OCI-LY1 (cell line): ENCODE measurements around the gene DSC2.

Experiments
- H2AFZ ChIP-seq: fragments of 200-600 bp; sonication (generic), shearing (Covaris generic); 2 replicates; pipeline ENCODE4 v1.6.0; 2014; ENCODE audit warnings: antibody characterized with exemption, mild to moderate bottlenecking, low read length
- H3F3A ChIP-seq: fragments of 200-600 bp; sonication (generic), shearing (Covaris generic); 2 replicates; pipeline ENCODE4 v1.6.0; 2014; ENCODE audit warnings: mild to moderate bottlenecking, antibody characterized with exemption, low read length, moderate library complexity; ENCODE audit not compliant: insufficient read depth
- H3K27ac ChIP-seq: fragments of 200-600 bp; sonication (generic); 2 replicates; pipeline ENCODE4 v1.5.1; 2014; ENCODE audit warnings: low read length, mixed run types, mild to moderate bottlenecking, low read depth; ENCODE audit not compliant: poor library complexity, severe bottlenecking
- H3K27me3 ChIP-seq: fragments of 200-600 bp; sonication (generic); 2 replicates; pipeline ENCODE4 v1.6.0; 2014; ENCODE audit warnings: antibody characterized with exemption, mild to moderate bottlenecking, low read length, moderate library complexity; ENCODE audit not compliant: insufficient read depth
- H3K36me3 ChIP-seq: fragments of 200-600 bp; sonication (generic); 2 replicates; pipeline ENCODE4 v1.6.1; 2014; ENCODE audit warnings: mild to moderate bottlenecking, antibody characterized with exemption, low read length, moderate library complexity, mixed read lengths; ENCODE audit not compliant: insufficient read depth
- H3K4me1 ChIP-seq: fragments of 200-600 bp; sonication (generic); 2 replicates; pipeline ENCODE4 v1.5.1; 2014; ENCODE audit warnings: mild to moderate bottlenecking, low read length, moderate library complexity; ENCODE audit not compliant: insufficient read depth, severe bottlenecking
- H3K4me2 ChIP-seq: fragments of 200-600 bp; sonication (generic), shearing (Covaris generic); 2 replicates; pipeline ENCODE4 v1.6.1; 2014; ENCODE audit warnings: low read length
- H3K4me3 ChIP-seq: fragments of 200-600 bp; sonication (generic); 2 replicates; pipeline ENCODE4 v1.5.1; 2014; ENCODE audit warnings: low read length, low read depth, mild to moderate bottlenecking, mixed read lengths; ENCODE audit not compliant: poor library complexity, severe bottlenecking
- H3K79me2 ChIP-seq: fragments of 200-600 bp; shearing (Covaris generic); 2 replicates; pipeline ENCODE4 v1.6.1; 2016; ENCODE audit warnings: mixed run types, low read length, mixed read lengths; ENCODE audit not compliant: insufficient read depth
- H3K9ac ChIP-seq: fragments of 200-600 bp; sonication (generic), shearing (Covaris generic); 2 replicates; pipeline ENCODE4 v1.6.1; 2014; ENCODE audit warnings: mild to moderate bottlenecking, low read length, mixed read lengths
- H3K9me2 ChIP-seq: fragments of 200-600 bp; sonication (generic), shearing (Covaris generic); 2 replicates; pipeline ENCODE4 v1.6.1; 2014; ENCODE audit warnings: low read depth, mild to moderate bottlenecking, low read length, mixed read lengths
- H3K9me3 ChIP-seq: fragments of 200-600 bp; shearing (Covaris generic); 2 replicates; pipeline ENCODE4 v1.6.1; 2014; ENCODE audit warnings: low read length, mixed read lengths
- H4K20me1 ChIP-seq: fragments of 200-600 bp; sonication (generic), shearing (Covaris generic); 2 replicates; pipeline ENCODE4 v1.6.0; 2016; ENCODE audit warnings: mild to moderate bottlenecking, low read length; ENCODE audit not compliant: insufficient read depth
- CTCF ChIP-seq: fragments of 200-600 bp; sonication (generic), shearing (Covaris generic); IDR thresholded peaks from 2 replicates; pipeline ENCODE4 v1.5.1; 2017; ENCODE audit warnings: mild to moderate bottlenecking, antibody characterized with exemption, low read length, moderate library complexity, mixed read lengths
- EZH2 ChIP-seq: fragments of 200-600 bp; sonication (generic), shearing (Covaris generic); IDR thresholded peaks from 2 replicates; pipeline ENCODE4 v1.8.0; 2017; ENCODE audit warnings: borderline replicate concordance, mixed run types, mild to moderate bottlenecking, antibody characterized with exemption, low read length, moderate library complexity, mixed read lengths

DSC2 gene

GRCh38 chr18:31044926-31045325 lies 57.3 kb downstream of the DSC2 start:
- Histone ChIP-seq H3K36me3 (no peaks in the 10 kb centered on the region), H3K9ac (no peak overlapping the region), H2AFZ (no peak overlapping the region), H3K4me1 (no peaks in the 10 kb centered on the region), H3K4me3 (no peak overlapping the region), H3K9me3 (no peaks in the 10 kb centered on the region), H3K27me3 (no peaks in the 10 kb centered on the region), H4K20me1 (no peaks in the 10 kb centered on the region), H3K4me2 (no peak overlapping the region), H3F3A (no peaks in the 10 kb centered on the region), H3K79me2 (no peaks in the 10 kb centered on the region), H3K27ac (no peak overlapping the region), H3K9me2 (no peaks in the 10 kb centered on the region)
- no peak for TF ChIP-seq EZH2
- no peak for TF ChIP-seq CTCF

- Histone ChIP-seq H3K4me3 (no peak overlapping the region), H4K20me1 (no peaks in the 10 kb centered on the region), H3K4me1 (no peaks in the 10 kb centered on the region), H3K27me3 (no peaks in the 10 kb centered on the region), H3K27ac (no peak overlapping the region), H3K9me3 (no peaks in the 10 kb centered on the region), H3K9me2 (no peaks in the 10 kb centered on the region), H2AFZ (no peak overlapping the region), H3K9ac (no peak overlapping the region), H3K36me3 (no peaks in the 10 kb centered on the region), H3K4me2 (no peak overlapping the region), H3K79me2 (no peaks in the 10 kb centered on the region), H3F3A (no peaks in the 10 kb centered on the region)
- TF ChIP-seq CTCF (no peak), EZH2 (no peak)
Measured at GRCh38 chr18:31043709-31044108, 58.5 kb downstream of the DSC2 start.

- no peak for TF ChIP-seq CTCF
- TF ChIP-seq EZH2: no peak
- Histone ChIP-seq H3K9ac (no peak within 1 kb of the TSS), H3K27ac (no peak within 1 kb of the TSS), H3K36me3 (no peaks in the 10 kb centered on the region), H3K4me3 (no peak within 1 kb of the TSS), H3K9me2 (no peaks in the 10 kb centered on the region), H3K4me2 (no peak within 1 kb of the TSS), H3K9me3 (no peaks in the 10 kb centered on the region), H3K4me1 (no peaks in the 10 kb centered on the region), H3K27me3 (no peaks in the 10 kb centered on the region), H3F3A (no peaks in the 10 kb centered on the region), H3K79me2 (no peaks in the 10 kb centered on the region), H4K20me1 (no peaks in the 10 kb centered on the region), H2AFZ (no peak within 1 kb of the TSS)
Measured at GRCh38 chr18:31042406-31043181, 59.6 kb downstream of the DSC2 start, which contains the start of gene DSC3. Gene DSC3, minus strand, starts transcription at chr18:31042742. Its CDS starts 82 bp downstream, at chr18:31042660.
